Skeletal muscle satellite cell (primary cell): Measurements from ENCODE around the gene PADI3.

Experiments used
- H3K27me3 ChIP-seq: 2 replicates; pipeline ENCODE4 v1.7.0; 2013; ENCODE audit warnings: low read length; ENCODE audit not compliant: control insufficient read depth, insufficient read depth
- H3K36me3 ChIP-seq: 2 replicates; pipeline ENCODE4 v1.7.0; 2013; ENCODE audit warnings: mild to moderate bottlenecking, control low read depth, low read length; ENCODE audit not compliant: insufficient read depth
- H3K4me1 ChIP-seq: 2 replicates; pipeline ENCODE4 v1.7.0; 2013; ENCODE audit warnings: low read length; ENCODE audit not compliant: control insufficient read depth, insufficient read depth
- H3K4me2 ChIP-seq: 2 replicates; pipeline ENCODE4 v1.7.0; 2013; ENCODE audit warnings: mild to moderate bottlenecking, low read length
- H3K4me3 ChIP-seq: 2 replicates; pipeline ENCODE4 v1.7.0; 2013; ENCODE audit warnings: low read length
- H3K9ac ChIP-seq: 2 replicates; pipeline ENCODE4 v1.7.0; 2013; ENCODE audit warnings: mild to moderate bottlenecking, low read depth, low read length, moderate library complexity
- H3K9me3 ChIP-seq: replicated peaks from 2 replicates; pipeline ENCODE4 v1.7.0; 2013; ENCODE audit warnings: mild to moderate bottlenecking, control low read depth, low read length

Gene PADI3

DNA sequence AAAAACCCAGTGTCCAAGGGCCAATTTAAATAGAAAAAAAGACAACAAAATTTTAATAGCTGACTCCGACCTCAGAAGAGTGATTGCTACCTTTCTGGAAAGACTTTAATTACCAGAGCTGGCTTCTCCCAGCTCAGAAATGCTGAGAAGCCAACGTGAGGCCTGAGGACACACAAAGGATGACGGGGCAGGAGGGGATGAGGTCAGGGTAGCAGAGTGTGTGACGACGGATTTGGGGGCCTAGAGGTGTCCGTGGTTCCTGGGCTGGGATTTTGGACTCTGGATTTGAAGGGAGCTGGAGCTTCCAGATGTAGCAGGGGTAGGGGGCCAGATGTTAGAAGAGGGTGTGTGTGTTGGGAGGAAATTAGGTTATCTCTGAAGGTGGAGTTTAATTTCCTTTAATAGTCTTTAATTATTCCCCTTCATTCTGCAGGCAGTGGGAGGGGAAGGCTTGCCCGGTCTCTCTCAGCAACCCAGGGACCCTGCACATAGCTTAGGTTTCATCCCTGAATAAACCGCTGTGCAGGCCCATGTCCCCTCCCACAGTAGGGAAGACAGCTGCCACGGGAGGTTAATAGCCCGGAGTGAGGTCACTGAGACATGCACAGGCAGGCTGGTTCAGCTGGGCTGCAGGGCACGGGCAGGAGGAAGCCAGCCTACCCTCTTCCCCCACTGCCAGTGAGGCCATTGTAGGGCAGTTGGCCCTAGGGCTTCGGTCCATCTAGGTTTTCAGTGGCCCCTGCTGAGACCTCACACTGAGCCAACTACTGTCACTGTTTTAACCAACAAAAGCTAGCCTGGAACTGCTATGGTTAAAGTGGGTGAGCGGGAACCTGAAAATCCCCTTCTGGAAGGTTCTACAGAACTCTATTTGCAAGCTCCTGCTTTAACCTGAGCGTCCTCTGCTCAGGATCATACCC lies 3.8 kb upstream of the PADI3 start:
- H3K36me3 ChIP-seq, result no peaks in the 10 kb centered on the region
- no peak overlapping the region for H3K4me3 ChIP-seq
- H3K4me2 ChIP-seq, result no peak overlapping the region
- no peaks in the 10 kb centered on the region for H3K9me3 ChIP-seq
- peaks cover 10% of the 10 kb centered on the region for H3K4me1 ChIP-seq
- no peak overlapping the region for H3K9ac ChIP-seq
- H3K27me3 ChIP-seq, result peaks cover 6% of the 10 kb centered on the region

DNA sequence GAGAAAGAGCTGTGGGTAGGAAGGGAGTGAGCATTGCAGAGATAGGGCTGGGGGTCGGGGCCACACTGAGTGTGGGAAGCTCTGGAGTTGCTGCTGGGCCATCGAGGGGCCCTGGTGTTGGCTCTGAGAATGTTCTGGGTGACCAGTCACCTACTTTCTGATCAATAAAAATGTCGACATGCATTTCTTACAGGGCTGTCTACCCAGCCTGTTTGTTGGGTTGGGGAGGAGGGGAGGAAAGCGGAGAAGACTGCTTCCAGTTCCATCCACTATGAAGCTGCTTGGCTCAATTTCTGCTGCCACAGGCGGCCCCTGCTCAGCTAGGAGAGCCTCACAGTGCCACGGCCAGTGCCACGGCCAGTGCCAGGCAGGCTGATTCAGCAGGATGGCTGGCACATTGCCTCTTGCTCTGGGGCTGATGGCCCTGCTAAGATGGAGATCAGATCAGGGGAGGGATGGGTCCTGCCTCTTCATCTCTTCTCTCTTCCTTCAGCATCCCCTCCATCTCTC lies 3.0 kb upstream of the PADI3 start:
- Histone ChIP-seq H3K4me1 (peaks cover 16% of the 10 kb centered on the region), H3K4me2 (no peak overlapping the region), H3K36me3 (no peaks in the 10 kb centered on the region), H3K4me3 (no peak overlapping the region), H3K9ac (no peak overlapping the region), H3K9me3 (no peaks in the 10 kb centered on the region), H3K27me3 (peaks cover 6% of the 10 kb centered on the region)

DNA sequence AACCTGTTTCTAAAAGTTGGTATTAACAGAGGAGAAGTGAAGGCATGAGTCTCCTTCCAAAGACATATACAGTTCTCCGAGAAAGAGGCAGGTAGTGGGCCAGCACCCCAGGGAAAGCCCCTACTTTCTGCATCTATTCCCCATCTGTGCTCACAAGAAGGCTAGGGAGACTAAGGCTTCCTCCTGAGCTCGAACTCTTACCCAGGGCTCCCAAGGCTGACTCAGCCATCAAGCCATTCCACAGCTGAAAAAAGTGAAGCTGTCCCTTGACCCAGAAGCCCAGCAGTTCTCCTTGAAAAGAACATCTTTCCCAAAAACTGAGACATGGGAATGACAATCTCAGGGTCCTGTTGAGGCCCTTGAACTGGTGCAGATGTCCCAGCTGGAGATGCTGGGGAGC lies 1.9 kb upstream of the PADI3 start:
- H3K27me3 ChIP-seq, result peaks cover 1% of the 10 kb centered on the region
- no peaks in the 10 kb centered on the region for H3K36me3 ChIP-seq
- no peak overlapping the region for H3K4me2 ChIP-seq
- H3K9me3 ChIP-seq, result no peaks in the 10 kb centered on the region
- H3K4me3 ChIP-seq, result no peak overlapping the region
- H3K9ac ChIP-seq, result no peak overlapping the region
- H3K4me1 ChIP-seq, result peaks cover 27% of the 10 kb centered on the region

DNA sequence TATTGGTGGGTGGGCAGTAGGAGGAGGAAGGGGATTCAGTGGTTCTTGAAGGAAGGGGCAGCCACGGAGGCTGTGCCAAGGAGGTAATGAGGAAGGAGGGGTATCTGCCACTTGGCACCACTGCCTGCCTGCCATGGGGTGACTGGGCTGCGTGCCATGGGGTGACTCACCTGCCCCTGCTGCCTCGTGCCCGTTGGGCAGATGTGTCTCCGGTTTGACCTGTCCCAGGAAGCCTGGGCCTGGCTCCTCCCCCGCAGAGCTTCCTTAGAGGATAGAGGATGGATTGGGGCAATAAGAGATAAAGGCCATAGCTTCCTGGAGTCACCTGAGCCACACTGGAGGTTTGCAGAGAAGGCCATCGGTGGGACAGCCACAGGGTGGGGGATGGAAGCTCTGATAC lies 1.7 kb downstream of the PADI3 start:
- Histone ChIP-seq H3K9ac (no peak overlapping the region), H3K4me3 (no peak overlapping the region), H3K9me3 (no peaks in the 10 kb centered on the region), H3K36me3 (no peaks in the 10 kb centered on the region), H3K4me2 (no peak overlapping the region), H3K27me3 (peaks cover 4% of the 10 kb centered on the region), H3K4me1 (peaks cover 21% of the 10 kb centered on the region)

DNA sequence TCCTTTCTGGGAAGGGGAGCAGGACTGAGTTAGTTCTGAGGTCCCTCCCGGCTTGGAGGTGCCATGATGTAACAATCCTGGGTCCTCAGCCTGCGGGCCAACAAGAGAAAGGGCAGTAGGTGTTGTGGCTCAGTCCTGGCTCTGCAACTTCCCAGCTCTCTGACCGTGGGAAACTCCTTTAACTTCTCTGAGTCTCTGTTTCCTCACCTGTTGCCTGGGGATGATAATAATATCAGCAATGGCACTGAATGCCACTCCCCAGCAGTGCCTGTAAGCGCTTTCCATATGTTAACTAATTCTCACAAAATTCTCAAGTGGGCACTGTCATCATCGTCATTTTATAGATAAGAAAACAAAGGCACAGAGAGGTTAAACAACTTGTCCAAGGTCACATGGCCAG lies 2.3 kb downstream of the PADI3 start:
- peaks cover 19% of the 10 kb centered on the region for H3K4me1 ChIP-seq
- no peaks in the 10 kb centered on the region for H3K36me3 ChIP-seq
- H3K27me3 ChIP-seq, result peaks cover 9% of the 10 kb centered on the region
- no peak overlapping the region for H3K9ac ChIP-seq
- H3K9me3 ChIP-seq, result no peaks in the 10 kb centered on the region
- no peak overlapping the region for H3K4me3 ChIP-seq
- H3K4me2 ChIP-seq, result no peak overlapping the region

DNA sequence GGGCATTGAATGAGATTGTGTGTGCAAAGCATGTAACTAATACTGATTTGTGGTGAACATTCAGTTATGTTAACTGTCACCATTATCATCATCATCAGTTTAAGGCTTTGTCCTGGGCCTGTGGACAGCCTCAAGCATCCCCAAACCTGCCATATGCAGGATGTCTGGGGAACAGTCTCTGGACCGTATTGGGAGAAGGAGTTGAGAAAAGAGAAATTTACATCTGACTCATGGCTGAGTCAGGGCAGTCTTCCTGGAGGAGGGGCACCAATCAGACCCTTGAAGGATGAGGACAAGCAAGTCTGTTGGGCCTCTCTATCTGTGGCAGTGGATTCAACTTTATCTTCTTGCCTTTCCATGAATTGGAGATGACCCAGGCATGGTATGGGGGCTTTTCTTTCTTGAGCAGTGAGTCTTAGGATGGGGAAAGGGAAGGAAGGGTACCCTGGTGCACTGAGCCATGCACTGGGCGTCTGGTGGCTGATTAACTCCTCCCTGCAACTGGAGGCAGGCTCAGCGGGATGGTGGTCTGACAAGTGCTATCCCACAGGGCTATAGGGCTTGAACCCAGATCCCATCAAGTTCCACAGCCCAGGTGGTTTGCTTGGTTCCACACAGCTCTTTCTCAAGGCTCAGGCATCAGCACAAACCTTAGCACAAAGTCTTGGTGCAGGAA lies 2.9 kb downstream of the PADI3 start:
- Histone ChIP-seq H3K4me2 (no peak overlapping the region), H3K4me3 (no peak overlapping the region), H3K27me3 (peaks cover 11% of the 10 kb centered on the region), H3K4me1 (peaks cover 19% of the 10 kb centered on the region), H3K9me3 (no peaks in the 10 kb centered on the region), H3K9ac (no peak overlapping the region), H3K36me3 (no peaks in the 10 kb centered on the region)

DNA sequence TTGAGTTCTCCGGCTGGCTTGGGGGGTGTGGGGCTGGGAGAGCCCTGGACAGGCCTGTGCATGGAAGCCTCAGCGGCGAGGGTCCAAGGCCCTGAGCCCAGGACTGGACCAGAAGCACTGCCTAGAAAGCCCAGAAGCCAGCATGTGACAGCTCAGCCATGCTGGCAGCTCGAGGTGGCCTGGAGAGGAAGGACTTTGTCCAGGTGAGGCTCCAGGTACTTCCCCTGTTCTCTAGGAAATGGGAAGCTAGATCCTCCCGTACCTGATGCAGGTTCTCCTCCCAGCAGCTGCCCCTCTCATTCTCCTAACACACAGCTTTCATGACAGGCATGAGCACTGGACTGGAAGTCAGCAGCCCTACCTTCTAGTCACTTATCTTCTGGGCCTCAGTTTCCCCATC lies 6.4 kb downstream of the PADI3 start:
- Histone ChIP-seq H3K9ac (no peak overlapping the region), H3K36me3 (no peaks in the 10 kb centered on the region), H3K27me3 (peaks cover 19% of the 10 kb centered on the region), H3K4me1 (peaks cover 21% of the 10 kb centered on the region), H3K9me3 (no peaks in the 10 kb centered on the region), H3K4me2 (no peak overlapping the region), H3K4me3 (no peak overlapping the region)

DNA sequence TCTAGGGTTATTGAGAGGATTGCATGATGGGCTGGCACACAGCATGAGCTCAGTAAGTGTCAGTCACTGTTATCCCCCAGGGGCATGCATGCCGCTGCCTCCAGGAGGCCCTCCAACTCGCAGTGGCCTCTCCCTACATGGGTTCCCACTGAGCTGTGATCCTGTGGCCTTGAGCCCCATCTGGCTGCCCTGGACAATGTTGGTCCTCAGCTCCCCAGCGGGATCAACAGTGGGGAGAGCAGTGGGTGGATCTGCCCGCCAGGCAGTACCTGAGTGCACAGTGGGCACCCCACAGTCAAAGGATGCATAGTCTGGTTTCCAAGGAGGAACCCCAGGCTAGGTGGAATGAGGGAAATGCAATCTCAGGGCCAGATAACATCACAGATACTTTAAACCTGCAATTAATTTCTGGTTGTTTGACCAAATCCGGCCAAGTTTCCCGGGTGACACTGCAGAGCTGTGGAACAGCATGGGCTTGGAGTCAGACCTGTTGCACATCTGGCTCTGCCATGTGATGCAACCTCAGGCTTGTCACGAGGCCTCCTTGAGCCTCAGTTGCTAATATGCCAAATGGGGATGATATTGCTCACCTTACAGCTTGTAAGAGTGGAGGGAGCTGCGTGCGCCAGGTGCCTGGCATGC lies 9.3 kb downstream of the PADI3 start:
- peaks cover 3% of the 10 kb centered on the region for H3K4me1 ChIP-seq
- no peaks in the 10 kb centered on the region for H3K36me3 ChIP-seq
- no peak overlapping the region for H3K4me3 ChIP-seq
- no peak overlapping the region for H3K4me2 ChIP-seq
- H3K27me3 ChIP-seq, result peaks cover 37% of the 10 kb centered on the region
- no peaks in the 10 kb centered on the region for H3K9me3 ChIP-seq
- H3K9ac ChIP-seq, result no peak overlapping the region

DNA sequence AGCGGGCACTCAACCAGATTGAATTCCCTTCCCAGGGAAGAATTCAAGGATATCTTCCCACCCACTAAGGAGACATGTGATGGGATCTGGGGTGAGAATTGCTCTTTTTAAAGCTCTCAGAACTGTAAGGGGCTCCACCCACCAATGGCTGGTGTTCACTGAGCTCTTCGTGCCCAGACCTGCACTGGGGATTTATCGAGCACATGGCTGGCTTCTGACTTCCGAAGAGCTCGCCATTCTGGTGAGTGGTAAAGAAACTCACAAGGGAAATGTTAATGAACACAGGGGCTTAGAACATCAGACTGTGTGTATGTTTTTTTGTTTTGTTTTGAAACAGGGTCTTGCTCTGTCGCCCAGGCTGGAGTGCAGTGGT lies 9.8 kb downstream of the PADI3 start:
- no peaks in the 10 kb centered on the region for H3K36me3 ChIP-seq
- H3K9me3 ChIP-seq, result no peaks in the 10 kb centered on the region
- no peak overlapping the region for H3K4me2 ChIP-seq
- no peak overlapping the region for H3K4me3 ChIP-seq
- H3K4me1 ChIP-seq, result peaks cover 3% of the 10 kb centered on the region
- no peak overlapping the region for H3K9ac ChIP-seq
- H3K27me3 ChIP-seq, result peaks cover 40% of the 10 kb centered on the region

DNA sequence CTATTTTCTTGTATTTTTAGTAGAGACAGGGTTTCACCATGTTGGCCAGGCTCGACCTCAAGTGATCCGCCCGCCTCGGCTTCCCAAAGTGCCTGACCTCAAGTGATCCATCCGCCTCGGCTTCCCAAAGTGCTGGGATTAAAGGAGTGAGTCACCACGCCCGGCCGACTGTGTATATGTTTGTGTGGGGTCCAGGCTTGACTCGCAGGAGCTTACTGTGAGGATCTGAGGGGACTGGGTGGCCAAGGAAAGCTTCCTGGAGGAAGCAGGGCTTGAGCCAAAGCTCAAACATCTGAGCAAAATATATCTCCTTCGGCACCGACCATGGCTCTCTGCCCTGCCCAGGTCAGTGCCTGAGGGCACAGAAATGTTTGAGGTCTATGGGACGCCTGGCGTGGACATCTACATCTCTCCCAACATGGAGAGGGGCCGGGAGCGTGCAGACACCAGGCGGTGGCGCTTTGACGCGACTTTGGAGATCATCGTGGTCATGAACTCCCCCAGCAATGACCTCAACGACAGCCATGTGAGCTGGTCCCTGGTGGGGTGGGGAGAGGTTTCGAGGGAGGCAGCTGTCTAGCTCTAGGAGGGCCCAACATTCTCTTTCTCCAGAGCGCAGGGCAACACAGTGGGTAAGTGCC lies 10.5 kb downstream of the PADI3 start:
- Histone ChIP-seq H3K4me3 (no peak overlapping the region), H3K4me2 (no peak overlapping the region), H3K9ac (no peak overlapping the region), H3K27me3 (peaks cover 41% of the 10 kb centered on the region), H3K9me3 (no peaks in the 10 kb centered on the region), H3K36me3 (no peaks in the 10 kb centered on the region), H3K4me1 (peaks cover 3% of the 10 kb centered on the region)

DNA sequence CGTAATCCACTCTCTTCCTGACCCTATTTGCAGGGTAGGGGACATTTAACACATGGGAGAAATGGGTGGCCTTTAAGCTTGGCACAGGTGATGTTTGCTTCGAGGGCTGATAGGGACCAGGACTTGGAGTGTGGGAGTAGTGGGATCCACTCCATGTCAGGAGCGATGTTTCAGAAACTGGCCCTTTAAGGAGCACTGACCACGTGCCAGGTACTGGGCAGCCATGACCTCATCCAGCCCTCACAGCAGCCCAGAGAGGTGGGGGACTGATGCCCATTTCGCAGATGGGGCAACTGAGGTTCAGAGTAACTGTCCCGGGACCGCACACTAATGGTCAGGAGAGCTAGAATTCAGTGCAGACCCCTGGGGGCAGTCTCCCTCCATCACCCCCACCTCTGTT lies 11.4 kb downstream of the PADI3 start:
- H3K27me3 ChIP-seq, result peaks cover 41% of the 10 kb centered on the region
- no peaks in the 10 kb centered on the region for H3K36me3 ChIP-seq
- no peak overlapping the region for H3K4me3 ChIP-seq
- H3K9me3 ChIP-seq, result no peaks in the 10 kb centered on the region
- no peak overlapping the region for H3K4me2 ChIP-seq
- no peak overlapping the region for H3K9ac ChIP-seq
- peaks cover 3% of the 10 kb centered on the region for H3K4me1 ChIP-seq
